GM21825 (cell line): ENCODE data around the gene STXBP6.
"Not testable (repeated sequence)": the region's sequence is repeated elsewhere in the genome, so short reads cannot be mapped to it uniquely, and the experiment has no call there.

Experiments
- ATAC-seq: cut with Tn5 transposase; IDR thresholded peaks from one replicate; pipeline ENCODE4 v1.9.1; 2021; ENCODE audit warnings: mild to moderate bottlenecking, moderate library complexity; ENCODE audit not compliant: unreplicated experiment

Gene STXBP6

GRCh38 chr14:24959791-24960331, 90.1 kb downstream of the STXBP6 start:
- ATAC-seq: peak; percentile 55

GRCh38 chr14:24958271-24958670, 91.7 kb downstream of the STXBP6 start:
- no peak for ATAC-seq

- no peak for ATAC-seq
Measured at GRCh38 chr14:24957814-24958213, 92.1 kb downstream of the STXBP6 start.

- ATAC-seq: no peak
Measured at GRCh38 chr14:24956104-24956503, 93.8 kb downstream of the STXBP6 start.

- no peak for ATAC-seq
Measured at GRCh38 chr14:24954700-24955037, 95.3 kb downstream of the STXBP6 start.

GRCh38 chr14:24954037-24954699, 95.8 kb downstream of the STXBP6 start:
- ATAC-seq: peak; percentile 69

- no peak for ATAC-seq
Measured at GRCh38 chr14:24952851-24953666, 96.9 kb downstream of the STXBP6 start.

- ATAC-seq: no peak
Measured at GRCh38 chr14:24948261-24948847, 101.6 kb downstream of the STXBP6 start.

- no peak for ATAC-seq
Measured at GRCh38 chr14:24947131-24947530, 102.8 kb downstream of the STXBP6 start.

GRCh38 chr14:24944800-24945199, 105.1 kb downstream of the STXBP6 start:
- ATAC-seq: no peak

GRCh38 chr14:24943024-24943423, 106.9 kb downstream of the STXBP6 start:
- no peak for ATAC-seq

GRCh38 chr14:24941719-24942118, 108.2 kb downstream of the STXBP6 start:
- no peak for ATAC-seq

- no peak for ATAC-seq
Measured at GRCh38 chr14:24940213-24940783, 109.6 kb downstream of the STXBP6 start.

- ATAC-seq: no peak
Measured at GRCh38 chr14:24938593-24938992, 111.4 kb downstream of the STXBP6 start.

GRCh38 chr14:24937300-24937699, 112.6 kb downstream of the STXBP6 start:
- no peak for ATAC-seq

- not testable (repeated sequence) for ATAC-seq
Measured at GRCh38 chr14:24936773-24937172, 113.2 kb downstream of the STXBP6 start.

- no peak for ATAC-seq
Measured at GRCh38 chr14:24935796-24936195, 114.2 kb downstream of the STXBP6 start.

GRCh38 chr14:24928386-24928900, 121.5 kb downstream of the STXBP6 start:
- ATAC-seq: no peak

- ATAC-seq: no peak
Measured at GRCh38 chr14:24927809-24928208, 122.1 kb downstream of the STXBP6 start.

GRCh38 chr14:24925771-24926374, 124.1 kb downstream of the STXBP6 start:
- ATAC-seq: no peak

GRCh38 chr14:24924544-24924943, 125.4 kb downstream of the STXBP6 start:
- no peak for ATAC-seq
